ENCODE results near the gene MXRA8.

MXRA8 gene

DNA sequence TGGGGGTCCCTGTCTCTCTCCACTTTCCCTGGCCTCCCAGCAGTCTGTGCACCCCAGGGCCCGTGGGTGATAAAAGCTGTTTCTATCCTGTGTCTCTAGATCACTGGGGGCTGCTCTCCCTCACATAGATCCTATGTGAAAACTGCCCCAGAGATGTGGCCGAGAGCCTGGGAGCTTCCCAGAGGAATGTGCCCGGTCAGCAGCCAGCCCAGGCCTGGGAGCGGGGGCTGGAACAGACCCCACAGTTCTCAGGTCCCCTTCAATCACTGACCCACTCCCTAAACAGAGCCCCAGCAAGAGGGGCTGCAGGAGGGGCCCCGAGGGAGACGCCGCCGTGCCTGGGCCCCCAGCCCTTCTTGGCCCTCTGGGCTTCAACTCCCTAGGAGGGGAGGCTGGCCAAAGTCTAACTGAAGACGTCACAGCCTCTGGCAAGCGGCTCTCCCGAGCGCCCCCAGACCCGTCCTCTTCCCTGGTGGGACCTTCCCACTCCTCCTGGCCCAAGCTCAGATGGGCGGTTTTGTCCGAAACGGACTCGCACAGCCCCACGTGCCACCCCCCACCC, 403 bp downstream of the MXRA8 start:
- H3K4me3 ChIP-seq (replicated peaks in 1 of 2; ENCODE audit: low read depth in 2 of 2, low read length in 2 of 2) = peak overlapping the region; percentile 61 to 68
- TF ChIP-seq, protein P1, sequence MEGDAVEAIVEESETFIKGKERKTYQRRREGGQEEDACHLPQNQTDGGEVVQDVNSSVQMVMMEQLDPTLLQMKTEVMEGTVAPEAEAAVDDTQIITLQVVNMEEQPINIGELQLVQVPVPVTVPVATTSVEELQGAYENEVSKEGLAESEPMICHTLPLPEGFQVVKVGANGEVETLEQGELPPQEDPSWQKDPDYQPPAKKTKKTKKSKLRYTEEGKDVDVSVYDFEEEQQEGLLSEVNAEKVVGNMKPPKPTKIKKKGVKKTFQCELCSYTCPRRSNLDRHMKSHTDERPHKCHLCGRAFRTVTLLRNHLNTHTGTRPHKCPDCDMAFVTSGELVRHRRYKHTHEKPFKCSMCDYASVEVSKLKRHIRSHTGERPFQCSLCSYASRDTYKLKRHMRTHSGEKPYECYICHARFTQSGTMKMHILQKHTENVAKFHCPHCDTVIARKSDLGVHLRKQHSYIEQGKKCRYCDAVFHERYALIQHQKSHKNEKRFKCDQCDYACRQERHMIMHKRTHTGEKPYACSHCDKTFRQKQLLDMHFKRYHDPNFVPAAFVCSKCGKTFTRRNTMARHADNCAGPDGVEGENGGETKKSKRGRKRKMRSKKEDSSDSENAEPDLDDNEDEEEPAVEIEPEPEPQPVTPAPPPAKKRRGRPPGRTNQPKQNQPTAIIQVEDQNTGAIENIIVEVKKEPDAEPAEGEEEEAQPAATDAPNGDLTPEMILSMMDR (IDR thresholded peaks at IDR 0.05; ENCODE audit: low read depth, low read length) = no peak
- DNase-seq (ENCODE audit: low read depth in 2 of 2) = peak in 1 of 2 donors; percentile 36

DNA sequence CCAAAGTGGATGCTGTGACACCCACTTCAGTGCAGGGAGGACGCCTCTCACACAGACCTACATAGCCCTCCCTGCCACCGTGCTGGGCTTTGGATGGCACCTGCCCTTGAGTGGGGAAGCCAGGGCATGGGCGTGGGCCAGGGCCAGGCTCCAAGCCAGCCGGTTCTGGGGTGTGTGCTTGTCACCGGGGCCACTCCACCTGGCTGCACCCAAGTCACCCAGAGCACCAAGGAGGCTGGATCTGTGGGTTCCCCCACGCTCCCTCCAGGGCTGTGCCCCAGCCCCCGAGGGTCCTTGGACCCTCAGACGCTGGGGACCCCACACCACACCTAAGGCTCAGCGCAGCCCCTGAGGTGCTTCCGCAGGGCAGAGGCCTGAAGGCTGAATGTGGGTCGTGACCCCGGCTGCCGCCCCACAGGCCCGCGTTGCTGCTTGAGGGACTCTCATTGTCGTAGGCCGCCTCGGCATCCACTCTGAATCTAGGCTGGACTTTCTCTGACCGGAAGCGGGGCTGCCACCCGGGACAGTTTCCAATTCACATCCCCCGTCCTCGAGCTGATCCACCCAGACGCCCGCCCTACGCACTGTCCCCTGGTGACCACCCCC, 1.5 kb downstream of the MXRA8 start:
- DNase-seq (ENCODE audit: low read depth in 2 of 2) = no peak
- H3K4me3 ChIP-seq (replicated peaks in 1 of 2; ENCODE audit: low read depth in 2 of 2, low read length in 2 of 2) = peak overlapping the region; percentile 61 to 68
- TF ChIP-seq, protein P1 (IDR thresholded peaks at IDR 0.05; ENCODE audit: low read depth, low read length) = no peak

- TF ChIP-seq, protein P1 (IDR thresholded peaks at IDR 0.05; ENCODE audit: low read depth, low read length) = no peak
- DNase-seq (ENCODE audit: low read depth in 2 of 2) = no peak
- H3K4me3 ChIP-seq (replicated peaks in 1 of 2; ENCODE audit: low read depth in 2 of 2, low read length in 2 of 2) = peak overlapping the region; percentile 61 to 68
Observed at GRCh38 chr1:1356166-1356795, 2.1 kb downstream of the MXRA8 start.

- TF ChIP-seq, protein P1 (IDR thresholded peaks at IDR 0.05; ENCODE audit: low read depth, low read length) = no peak
- H3K4me3 ChIP-seq (replicated peaks in 1 of 2; ENCODE audit: low read depth in 2 of 2, low read length in 2 of 2) = no peak overlapping the region
- DNase-seq (ENCODE audit: low read depth in 2 of 2) = no peak
Observed at GRCh38 chr1:1355416-1355815, 2.9 kb downstream of the MXRA8 start.

DNA sequence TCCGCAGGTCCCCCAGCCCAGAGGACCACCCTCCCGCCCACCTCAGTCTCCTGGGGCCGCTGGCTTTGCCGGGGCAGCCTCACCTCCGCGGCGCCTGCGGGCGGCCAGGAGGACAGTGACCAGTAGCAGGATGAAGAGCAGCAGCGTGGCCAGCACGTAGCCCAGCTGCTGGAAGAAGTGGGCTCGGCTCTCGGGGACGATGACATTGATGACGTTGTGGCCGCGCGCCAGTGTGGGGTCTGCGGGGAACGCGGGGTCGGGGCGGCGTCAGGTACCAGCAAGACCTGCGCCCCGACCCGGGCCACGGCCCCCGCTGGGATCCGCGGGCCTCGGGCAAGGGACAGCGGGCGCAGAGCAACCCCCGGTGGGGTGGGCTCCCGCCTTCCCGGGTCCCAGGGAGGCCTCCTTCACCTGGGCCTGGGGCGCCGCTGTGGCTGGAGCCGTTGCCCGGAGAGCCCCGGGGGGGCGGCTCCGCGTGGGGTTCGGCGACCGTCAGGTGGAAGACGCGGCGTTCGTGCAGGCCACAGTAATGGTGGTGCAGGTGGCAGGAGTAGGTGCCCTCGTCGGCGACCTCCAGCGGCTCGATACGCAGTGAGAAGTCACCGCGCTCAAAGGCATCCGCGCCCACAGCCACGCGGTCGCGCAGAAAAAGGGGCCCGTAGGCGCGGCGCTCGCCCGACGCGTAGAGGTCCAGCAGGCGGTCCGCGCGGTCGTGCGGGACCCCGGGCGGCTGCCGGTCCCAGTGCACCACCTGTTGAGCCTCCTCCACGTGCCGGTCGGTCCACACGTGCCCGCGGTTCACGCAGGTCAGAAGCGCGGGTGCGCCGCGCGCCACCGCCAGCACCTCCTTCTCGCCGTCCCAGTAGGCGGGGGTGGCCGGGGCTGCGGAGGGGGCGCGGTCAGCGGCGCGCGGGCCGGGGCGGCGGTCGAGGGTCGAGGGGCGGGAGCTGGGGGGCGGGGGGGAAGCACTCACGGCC, 3.8 kb downstream of the MXRA8 start:
- TF ChIP-seq, protein P1 (IDR thresholded peaks at IDR 0.05; ENCODE audit: low read depth, low read length) = no peak

DNA sequence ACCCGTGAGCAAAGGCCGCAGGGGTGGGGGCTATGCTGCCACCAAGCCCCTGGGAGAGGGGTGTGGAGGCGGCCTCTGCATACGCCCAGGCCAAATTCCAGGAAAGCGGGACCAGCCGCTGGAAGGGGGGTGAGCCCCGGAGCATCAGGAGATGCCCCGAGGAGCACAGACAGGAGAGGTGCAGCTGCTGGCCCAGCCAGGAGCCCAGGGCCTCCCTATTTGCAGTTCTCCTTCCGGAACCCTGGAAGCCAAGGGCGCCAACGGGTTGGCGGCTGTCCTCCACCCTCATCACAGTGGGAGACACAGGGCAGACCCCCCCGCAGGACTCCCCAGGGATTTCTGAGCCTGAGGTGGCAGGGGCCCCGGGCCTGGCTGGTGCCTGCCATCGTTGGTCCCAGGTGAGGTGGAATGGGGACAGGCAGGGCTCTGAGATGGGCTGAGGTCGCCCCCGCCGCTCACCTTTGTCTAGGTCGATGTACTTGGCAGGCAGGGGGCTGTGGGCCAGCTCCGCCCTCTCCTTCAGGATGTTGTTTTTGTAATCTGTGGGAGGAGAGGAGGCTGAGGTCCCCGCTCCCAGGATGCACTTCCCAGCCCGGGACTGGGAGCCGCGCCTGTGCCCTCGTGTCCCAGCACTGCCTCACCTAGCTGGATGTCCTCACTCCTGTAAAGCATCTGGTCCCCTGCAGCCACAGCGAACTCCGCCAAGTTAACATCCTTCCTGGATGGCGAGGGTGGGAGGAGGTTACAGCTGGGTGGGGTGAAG, 4.8 kb downstream of the MXRA8 start:
- no peak overlapping the region for H3K4me3 ChIP-seq (replicated peaks in 1 of 2; ENCODE audit: low read depth in 2 of 2, low read length in 2 of 2)
- TF ChIP-seq, protein P1 (IDR thresholded peaks at IDR 0.05; ENCODE audit: low read depth, low read length) = no peak

More for the DNA sequence above, 3.8 kb downstream of the MXRA8 start:
- no peak for DNase-seq (ENCODE audit: low read depth in 2 of 2)
- no peak overlapping the region for H3K4me3 ChIP-seq (replicated peaks in 1 of 2; ENCODE audit: low read depth in 2 of 2, low read length in 2 of 2)

More for the DNA sequence above, 4.8 kb downstream of the MXRA8 start:
- DNase-seq (ENCODE audit: low read depth in 2 of 2) = no peak

Data from cardiac fibroblast (primary cell).